Calu3 (cell line): ENCODE measurements around the gene SLC39A6. TPM values are rescaled to one million over a fixed set of nuclear protein-coding genes. Genes with fewer than 3 reads are reported as not detected.

Experiments
- Bru-seq: library from RNA; stranded (reverse); fragments of 400-500 nt; gene quantifications from one replicate; lab custom pipeline; 2021; lab: Mats Ljungman, UMichigan
- BruChase-seq, 2 experiments: library from RNA; stranded (reverse); fragments of 400-500 nt; gene quantifications; one replicate each; lab custom pipeline; 2021; lab: Mats Ljungman, UMichigan
- BruUV-seq: library from RNA; stranded (reverse); fragments of 400-500 nt; replicated peaks from 2 replicates; lab custom pipeline; 2021; lab: Mats Ljungman, UMichigan
- CTCF ChIA-PET: fragments of 300-600 bp; sonication (Branson Sonifier 250); formaldehyde crosslinking; loops from one replicate; lab custom pipeline; 2022; ENCODE audit warnings: antibody characterized with exemption; lab: Charles Lee
- DNase-seq: peaks from one replicate; pipeline ENCODE4 v3.0.0; 2022
- H3K27ac Mint-ChIP-seq: one replicate; pipeline ENCODE4 v1.8.0; 2022; ENCODE audit warnings: mixed read lengths; ENCODE audit not compliant: unreplicated experiment
- H3K27me3 Mint-ChIP-seq: one replicate; pipeline ENCODE4 v1.8.0; 2022; ENCODE audit warnings: mixed read lengths; ENCODE audit not compliant: unreplicated experiment
- H3K36me3 Mint-ChIP-seq: one replicate; pipeline ENCODE4 v1.8.0; 2022; ENCODE audit warnings: mild to moderate bottlenecking, moderate library complexity, mixed read lengths; ENCODE audit not compliant: insufficient read depth, unreplicated experiment
- H3K4me1 Mint-ChIP-seq: one replicate; pipeline ENCODE4 v1.8.0; 2022; ENCODE audit warnings: mild to moderate bottlenecking, low read depth, mixed read lengths; ENCODE audit not compliant: unreplicated experiment
- H3K4me3 Mint-ChIP-seq: one replicate; pipeline ENCODE4 v1.8.0; 2022; ENCODE audit warnings: mild to moderate bottlenecking, low read depth, moderate library complexity, mixed read lengths; ENCODE audit not compliant: unreplicated experiment
- H3K9me3 Mint-ChIP-seq: one replicate; pipeline ENCODE4 v1.8.0; 2022; ENCODE audit warnings: low read depth, mixed read lengths; ENCODE audit not compliant: unreplicated experiment
- CTCF ChIP-seq: fragments of 200-600 bp; IDR thresholded peaks from one replicate; pipeline ENCODE4 v1.8.0; 2022; ENCODE audit warnings: antibody characterized with exemption; ENCODE audit not compliant: unreplicated experiment
- intact Hi-C: fragments of 100-400 bp; cut with micrococcal nuclease; formaldehyde crosslinking; loops from one replicate; pipeline ENCODE4 v1.10.0; 2022; ENCODE audit not compliant: unreplicated experiment
- long read RNA-seq: library from polyadenylated mRNA; stranded (forward); transcript quantifications from one replicate; pipeline ENCODE4 v2.0.0, GENCODE V29; 2022
- total RNA-seq: library from RNA; stranded (reverse); gene quantifications from 2 replicates; pipeline ENCODE4 v1.2.3, GENCODE V29; 2022

Gene SLC39A6
- 54.4 and 62.9 TPM in 2 replicates for total RNA-seq
- Bru-seq, nascent RNA = percentile 68 among the genes with signal in this experiment
- percentile 92 among the genes with signal in this experiment for BruChase-seq, experiment 1, labeled RNA remaining after a 6-hour chase
- percentile 76 among the genes with signal in this experiment for BruChase-seq, experiment 2, labeled RNA remaining after a 2-hour chase
- long read RNA-seq, transcript SLC39A6-201 (10 exons, 3,543 nt) = major isoform, 66 of 86 reads
- long read RNA-seq, transcript SLC39A6-204 (10 exons, 3,003 nt) = minor isoform, 10 of 86 reads
- long read RNA-seq, partial matches to known transcripts = 3 of 86 reads
- long read RNA-seq, other reads (novel, unspliced or antisense) = 7 of 86 reads

GRCh38 chr18:36129300-36130038 lies at the start of gene SLC39A6, which contains the start of gene ELP2:
Gene SLC39A6, minus strand, starts transcription at chr18:36129340. Its CDS starts 2,333 bp downstream, at chr18:36127007.
Gene ELP2, plus strand, starts transcription at chr18:36129899. Its CDS starts 35 bp downstream, at chr18:36129934.
- peak; percentile 94 for DNase-seq
- Mint-ChIP-seq H3K4me3 (peak within 1 kb of the TSS; percentile 98), H3K4me1 (peaks cover 26% of the 10 kb centered on the region), H3K9me3 (no peaks in the 10 kb centered on the region), H3K27ac (peak within 1 kb of the TSS; percentile 89), H3K36me3 (peaks cover 43% of the 10 kb centered on the region), H3K27me3 (no peaks in the 10 kb centered on the region)
- BruUV-seq = no TSS peak
- CTCF ChIA-PET = interaction anchor here (0.7 to 0.8 kb wide), 2 partner anchors 15 to 155 kb away, joined by 3 to 5 read pairs; no protein-coding TSS in a partner anchor
- intact Hi-C loops = no loop called here
- no peak for TF ChIP-seq CTCF

- CTCF ChIA-PET = no interaction called here
- intact Hi-C loops = no loop called here
- Mint-ChIP-seq H3K9me3 (no peaks in the 10 kb centered on the region), H3K4me3 (no peak overlapping the region), H3K27me3 (no peaks in the 10 kb centered on the region), H3K36me3 (peaks cover 18% of the 10 kb centered on the region), H3K27ac (peak overlapping the region; percentile 20), H3K4me1 (no peaks in the 10 kb centered on the region)
- no peak for DNase-seq
- no TSS peak for BruUV-seq
- TF ChIP-seq CTCF = no peak
These were observed 48.8 kb upstream of the SLC39A6 start for GRCh38 chr18:36177913-36178312.

GRCh38 chr18:36176711-36177110 lies 47.6 kb upstream of the SLC39A6 start:
- H3K9me3 Mint-ChIP-seq = no peaks in the 10 kb centered on the region
- intact Hi-C loops = no loop called here
- TF ChIP-seq CTCF = no peak
- H3K27ac Mint-ChIP-seq = no peak overlapping the region
- H3K27me3 Mint-ChIP-seq = no peaks in the 10 kb centered on the region
- no peaks in the 10 kb centered on the region for H3K4me1 Mint-ChIP-seq
- no TSS peak for BruUV-seq
- CTCF ChIA-PET = no interaction called here
- H3K36me3 Mint-ChIP-seq = peaks cover 21% of the 10 kb centered on the region
- DNase-seq = no peak
- no peak overlapping the region for H3K4me3 Mint-ChIP-seq

GRCh38 chr18:36176177-36176584 lies 47.0 kb upstream of the SLC39A6 start:
- intact Hi-C loops = no loop called here
- Mint-ChIP-seq H3K27ac (no peak overlapping the region), H3K36me3 (peaks cover 23% of the 10 kb centered on the region), H3K9me3 (no peaks in the 10 kb centered on the region), H3K27me3 (no peaks in the 10 kb centered on the region), H3K4me1 (no peaks in the 10 kb centered on the region), H3K4me3 (no peak overlapping the region)
- no peak for DNase-seq
- CTCF ChIA-PET = no interaction called here
- no TSS peak for BruUV-seq
- no peak for TF ChIP-seq CTCF
